ENCODE results near the gene CLEC17A.
"Not testable (repeated sequence)": the region's sequence is repeated elsewhere in the genome, so short reads cannot be mapped to it uniquely, and the experiment has no call there.

The CLEC17A gene

GRCh38 chr19:14612657-14613056, 29.8 kb downstream of the CLEC17A start:
- no peak overlapping the region for H4K91ac ChIP-seq (ENCODE audit: low read length)
- H3K4me3 ChIP-seq (ENCODE audit: insufficient read depth in 1 of 2, low read depth in 1 of 2, low read length in 2 of 2): no peak overlapping the region
- no peak overlapping the region for H3K23ac ChIP-seq (ENCODE audit: low read length in 2 of 2)
- H3K36me3 ChIP-seq (ENCODE audit: control insufficient read depth in 1 of 2, insufficient read depth in 2 of 2, low read depth in 1 of 2, low read length in 2 of 2): no peaks in the 10 kb centered on the region
- H2AK5ac ChIP-seq (ENCODE audit: low read length, severe bottlenecking): no peak overlapping the region
- no peak overlapping the region for H3K4ac ChIP-seq (ENCODE audit: low read depth in 1 of 2, low read length in 2 of 2)
- H3K18ac ChIP-seq (ENCODE audit: low read depth in 1 of 2, low read length in 2 of 2): no peak overlapping the region
- H3K9me3 ChIP-seq (ENCODE audit: control insufficient read depth, low read length): peaks cover 2% of the 10 kb centered on the region
- no peak overlapping the region for H2BK15ac ChIP-seq (ENCODE audit: low read depth, poor library complexity, severe bottlenecking)
- H2AFZ ChIP-seq (ENCODE audit: low read depth, low read length): no peak overlapping the region
- H4K8ac ChIP-seq (ENCODE audit: low read length): no peak overlapping the region
- H3K4me1 ChIP-seq (ENCODE audit: control insufficient read depth, insufficient read depth, low read depth, low read length): no peaks in the 10 kb centered on the region
- no peak overlapping the region for H3K4me2 ChIP-seq (ENCODE audit: low read length, poor library complexity, severe bottlenecking)
- no peaks in the 10 kb centered on the region for H3K79me1 ChIP-seq (replicated peaks; ENCODE audit: low read length, poor library complexity, severe bottlenecking)
- no peak overlapping the region for H3K14ac ChIP-seq (ENCODE audit: low read length in 2 of 2)
- no peak overlapping the region for H2BK12ac ChIP-seq (ENCODE audit: low read length in 2 of 2)
- H3K9ac ChIP-seq (ENCODE audit: low read length): no peak overlapping the region
- no peak overlapping the region for H2BK120ac ChIP-seq (ENCODE audit: low read depth, low read length)
- 74% methylated on average over 4 of the region's 4 CpGs for WGBS
- no peaks in the 10 kb centered on the region for H3K27me3 ChIP-seq (ENCODE audit: control insufficient read depth in 1 of 2, insufficient read depth in 1 of 2, low read length in 2 of 2)
- no peak overlapping the region for H2BK5ac ChIP-seq (ENCODE audit: low read depth, low read length, poor library complexity, severe bottlenecking)
- H3K27ac ChIP-seq (ENCODE audit: low read length, poor library complexity, severe bottlenecking): no peak overlapping the region
- no peak for DNase-seq

GRCh38 chr19:14613399-14614098, 30.7 kb downstream of the CLEC17A start:
- not testable (repeated sequence) for H3K14ac ChIP-seq (ENCODE audit: low read length in 2 of 2); H4K91ac ChIP-seq (ENCODE audit: low read length); H3K9me3 ChIP-seq (ENCODE audit: control insufficient read depth, low read length); H2BK12ac ChIP-seq (ENCODE audit: low read length in 2 of 2); H3K18ac ChIP-seq (ENCODE audit: low read depth in 1 of 2, low read length in 2 of 2); H3K23ac ChIP-seq (ENCODE audit: low read length in 2 of 2); DNase-seq; H3K4me2 ChIP-seq (ENCODE audit: low read length, poor library complexity, severe bottlenecking); H3K79me1 ChIP-seq (replicated peaks; ENCODE audit: low read length, poor library complexity, severe bottlenecking); H3K4me1 ChIP-seq (ENCODE audit: control insufficient read depth, insufficient read depth, low read depth, low read length); H3K4me3 ChIP-seq (ENCODE audit: insufficient read depth in 1 of 2, low read depth in 1 of 2, low read length in 2 of 2); H3K9ac ChIP-seq (ENCODE audit: low read length); H2BK15ac ChIP-seq (ENCODE audit: low read depth, poor library complexity, severe bottlenecking); H3K36me3 ChIP-seq (ENCODE audit: control insufficient read depth in 1 of 2, insufficient read depth in 2 of 2, low read depth in 1 of 2, low read length in 2 of 2); H3K27ac ChIP-seq (ENCODE audit: low read length, poor library complexity, severe bottlenecking); H2BK120ac ChIP-seq (ENCODE audit: low read depth, low read length); H2AK5ac ChIP-seq (ENCODE audit: low read length, severe bottlenecking); H4K8ac ChIP-seq (ENCODE audit: low read length); H2AFZ ChIP-seq (ENCODE audit: low read depth, low read length); H3K4ac ChIP-seq (ENCODE audit: low read depth in 1 of 2, low read length in 2 of 2); H3K27me3 ChIP-seq (ENCODE audit: control insufficient read depth in 1 of 2, insufficient read depth in 1 of 2, low read length in 2 of 2)
- WGBS: 56% methylated on average over 12 of the region's 14 CpGs
- peak overlapping the region; percentile 53 for H2BK5ac ChIP-seq (ENCODE audit: low read depth, low read length, poor library complexity, severe bottlenecking)

GRCh38 chr19:14614099-14614412, 31.2 kb downstream of the CLEC17A start:
- H3K4me3 ChIP-seq (ENCODE audit: insufficient read depth in 1 of 2, low read depth in 1 of 2, low read length in 2 of 2): no peak overlapping the region
- no peak overlapping the region for H2BK15ac ChIP-seq (ENCODE audit: low read depth, poor library complexity, severe bottlenecking)
- WGBS: 78% methylated on average over 2 of the region's 4 CpGs

GRCh38 chr19:14615623-14616022, 32.7 kb downstream of the CLEC17A start:
- Histone ChIP-seq H3K23ac (ENCODE audit: low read length in 2 of 2) (no peak overlapping the region), H3K9ac (ENCODE audit: low read length) (no peak overlapping the region), H3K27me3 (ENCODE audit: control insufficient read depth in 1 of 2, insufficient read depth in 1 of 2, low read length in 2 of 2) (no peaks in the 10 kb centered on the region), H3K27ac (ENCODE audit: low read length, poor library complexity, severe bottlenecking) (no peak overlapping the region), H3K4me2 (ENCODE audit: low read length, poor library complexity, severe bottlenecking) (no peak overlapping the region), H3K79me1 (replicated peaks; ENCODE audit: low read length, poor library complexity, severe bottlenecking) (no peaks in the 10 kb centered on the region), H3K4me1 (ENCODE audit: control insufficient read depth, insufficient read depth, low read depth, low read length) (no peaks in the 10 kb centered on the region), H3K18ac (ENCODE audit: low read depth in 1 of 2, low read length in 2 of 2) (no peak overlapping the region), H3K14ac (ENCODE audit: low read length in 2 of 2) (no peak overlapping the region), H4K91ac (ENCODE audit: low read length) (no peak overlapping the region), H3K9me3 (ENCODE audit: control insufficient read depth, low read length) (peaks cover 18% of the 10 kb centered on the region), H2AFZ (ENCODE audit: low read depth, low read length) (no peak overlapping the region), H4K8ac (ENCODE audit: low read length) (no peak overlapping the region), H2BK12ac (ENCODE audit: low read length in 2 of 2) (no peak overlapping the region), H3K36me3 (ENCODE audit: control insufficient read depth in 1 of 2, insufficient read depth in 2 of 2, low read depth in 1 of 2, low read length in 2 of 2) (no peaks in the 10 kb centered on the region), H2AK5ac (ENCODE audit: low read length, severe bottlenecking) (no peak overlapping the region), H3K4ac (ENCODE audit: low read depth in 1 of 2, low read length in 2 of 2) (no peak overlapping the region), H3K4me3 (ENCODE audit: insufficient read depth in 1 of 2, low read depth in 1 of 2, low read length in 2 of 2) (no peak overlapping the region), H2BK15ac (ENCODE audit: low read depth, poor library complexity, severe bottlenecking) (no peak overlapping the region), H2BK120ac (ENCODE audit: low read depth, low read length) (no peak overlapping the region), H2BK5ac (ENCODE audit: low read depth, low read length, poor library complexity, severe bottlenecking) (no peak overlapping the region)
- 90% methylated on average over 8 of the region's 8 CpGs for WGBS
- no peak for DNase-seq

More at GRCh38 chr19:14614099-14614412, 31.2 kb downstream of the CLEC17A start:
- H3K18ac ChIP-seq (ENCODE audit: low read depth in 1 of 2, low read length in 2 of 2): no peak overlapping the region
- no peak overlapping the region for H3K14ac ChIP-seq (ENCODE audit: low read length in 2 of 2)
- peaks cover 6% of the 10 kb centered on the region for H3K9me3 ChIP-seq (ENCODE audit: control insufficient read depth, low read length)
- no peak overlapping the region for H3K27ac ChIP-seq (ENCODE audit: low read length, poor library complexity, severe bottlenecking)
- H2AK5ac ChIP-seq (ENCODE audit: low read length, severe bottlenecking): no peak overlapping the region
- H2BK5ac ChIP-seq (ENCODE audit: low read depth, low read length, poor library complexity, severe bottlenecking): peak overlapping the region; percentile 53
- no peak overlapping the region for H2BK120ac ChIP-seq (ENCODE audit: low read depth, low read length)
- no peak for DNase-seq
- H3K4ac ChIP-seq (ENCODE audit: low read depth in 1 of 2, low read length in 2 of 2): no peak overlapping the region
- no peak overlapping the region for H3K9ac ChIP-seq (ENCODE audit: low read length)
- no peaks in the 10 kb centered on the region for H3K4me1 ChIP-seq (ENCODE audit: control insufficient read depth, insufficient read depth, low read depth, low read length)
- no peaks in the 10 kb centered on the region for H3K36me3 ChIP-seq (ENCODE audit: control insufficient read depth in 1 of 2, insufficient read depth in 2 of 2, low read depth in 1 of 2, low read length in 2 of 2)
- no peaks in the 10 kb centered on the region for H3K79me1 ChIP-seq (replicated peaks; ENCODE audit: low read length, poor library complexity, severe bottlenecking)
- no peak overlapping the region for H3K4me2 ChIP-seq (ENCODE audit: low read length, poor library complexity, severe bottlenecking)
- no peak overlapping the region for H4K8ac ChIP-seq (ENCODE audit: low read length)
- no peak overlapping the region for H2BK12ac ChIP-seq (ENCODE audit: low read length in 2 of 2)
- no peak overlapping the region for H2AFZ ChIP-seq (ENCODE audit: low read depth, low read length)
- H4K91ac ChIP-seq (ENCODE audit: low read length): no peak overlapping the region
- no peaks in the 10 kb centered on the region for H3K27me3 ChIP-seq (ENCODE audit: control insufficient read depth in 1 of 2, insufficient read depth in 1 of 2, low read length in 2 of 2)
- H3K23ac ChIP-seq (ENCODE audit: low read length in 2 of 2): no peak overlapping the region

All from mesenchymal stem cell (in vitro differentiated cells and primary cell).